NCI-H2196 treated with DMSO at 0.1 percent for 48 hours (cell line): Measurements from ENCODE around the gene KCTD6.

Experiments used
- DNase-seq: peaks from one replicate; lab custom pipeline; 2025; ENCODE audit not compliant: unreplicated experiment; lab: John Stamatoyannopoulos, UW

KCTD6 gene

GRCh38 chr3:58491506-58492402 is at the start of gene KCTD6:
KCTD6 (plus strand) TSS chr3:58492096; CDS start chr3:58498756, 6,660 bp downstream.
- DNase-seq = peak; percentile 44

DNA sequence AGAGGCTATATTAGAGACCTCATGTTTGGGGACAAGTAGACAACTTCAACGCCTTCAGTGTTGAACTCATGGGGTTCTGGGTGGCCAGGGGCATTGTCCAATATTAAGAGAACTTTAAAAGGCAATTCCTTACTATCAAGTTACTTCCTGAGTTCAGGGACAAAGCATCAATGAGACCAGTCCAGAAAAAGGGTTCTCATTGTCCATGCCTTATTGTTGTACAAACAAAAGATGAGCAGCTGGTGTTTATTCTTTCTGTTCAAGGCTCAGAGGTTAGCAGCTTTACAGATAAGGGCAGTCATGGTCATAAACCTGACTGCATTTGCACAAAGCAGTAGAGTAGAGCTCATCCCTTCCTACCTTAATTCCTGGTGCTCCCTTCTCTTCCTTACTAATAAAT is 39.7 kb upstream of the KCTD6 start:
- DNase-seq = peak; percentile 13

GRCh38 chr3:58459160-58459559 is 32.7 kb upstream of the KCTD6 start:
- no peak for DNase-seq

DNA sequence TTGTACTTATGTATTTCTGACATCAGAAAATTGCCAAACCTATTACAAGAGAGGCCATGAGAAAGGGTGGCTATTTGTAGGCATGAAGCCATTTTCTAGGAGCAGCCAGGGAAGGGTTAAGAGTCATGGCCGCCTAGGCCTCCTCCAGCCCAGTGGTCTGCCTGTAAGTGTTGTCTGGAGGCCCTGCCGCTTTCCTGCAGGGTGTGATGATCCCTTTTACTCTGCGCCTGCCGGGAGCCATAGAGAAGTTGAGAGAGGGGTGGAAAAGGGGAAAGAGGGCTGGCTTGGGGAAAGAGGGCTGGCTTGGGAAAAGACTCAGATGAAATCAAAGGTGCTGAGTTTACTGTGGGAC is 29.1 kb upstream of the KCTD6 start:
- DNase-seq = no peak

DNA sequence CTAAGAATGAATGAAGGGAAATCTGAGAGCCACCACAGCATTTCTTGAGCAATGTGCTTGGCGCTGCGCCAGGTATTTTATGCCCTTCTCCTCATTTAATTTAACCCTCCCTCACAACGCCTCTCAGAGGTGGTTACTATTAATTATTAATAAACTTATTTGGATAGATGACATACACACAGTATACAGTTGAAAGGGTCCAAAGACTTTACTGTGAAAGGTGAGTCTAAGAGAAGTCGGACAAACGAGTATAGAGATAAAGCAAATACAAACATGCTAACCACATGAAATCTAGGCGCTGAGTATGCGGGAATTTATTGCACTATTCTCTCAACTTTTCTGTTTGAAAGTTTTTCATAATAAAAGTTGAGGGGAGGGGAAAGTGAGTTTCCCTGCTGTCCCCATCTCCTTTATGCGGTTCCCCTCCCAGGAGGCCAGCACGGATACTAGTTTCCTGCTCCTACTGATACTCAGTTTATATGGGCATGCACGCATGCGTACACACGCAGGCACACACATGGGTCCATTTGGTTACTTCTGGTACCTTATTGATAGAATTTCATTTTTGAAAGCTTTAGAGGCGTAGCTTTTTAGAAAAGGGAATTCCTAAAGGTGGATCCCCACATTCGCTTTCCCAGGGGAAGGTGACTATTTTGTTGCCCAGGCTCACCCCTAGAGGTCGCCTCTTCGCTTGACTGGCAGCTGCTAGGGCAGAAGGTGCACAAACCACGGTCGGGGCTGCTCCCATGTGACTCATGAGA is 28.5 kb upstream of the KCTD6 start:
- DNase-seq = peak; percentile 21

DNA sequence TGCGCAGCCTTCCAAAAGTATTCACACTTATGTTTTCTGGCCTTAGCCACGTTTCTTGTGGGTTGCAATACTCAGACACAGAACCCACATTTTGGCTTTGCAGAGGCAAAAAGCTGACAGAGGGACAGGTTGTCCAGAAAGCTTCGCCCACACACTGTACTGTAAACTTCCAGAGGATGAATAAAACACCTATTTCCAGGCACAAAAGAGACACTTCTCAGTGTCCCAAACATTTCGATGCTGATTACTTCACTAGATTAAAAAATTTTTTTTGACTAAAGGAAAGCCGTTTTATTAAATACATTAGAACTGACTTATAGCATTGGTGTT is 28.0 kb upstream of the KCTD6 start:
- no peak for DNase-seq

DNA sequence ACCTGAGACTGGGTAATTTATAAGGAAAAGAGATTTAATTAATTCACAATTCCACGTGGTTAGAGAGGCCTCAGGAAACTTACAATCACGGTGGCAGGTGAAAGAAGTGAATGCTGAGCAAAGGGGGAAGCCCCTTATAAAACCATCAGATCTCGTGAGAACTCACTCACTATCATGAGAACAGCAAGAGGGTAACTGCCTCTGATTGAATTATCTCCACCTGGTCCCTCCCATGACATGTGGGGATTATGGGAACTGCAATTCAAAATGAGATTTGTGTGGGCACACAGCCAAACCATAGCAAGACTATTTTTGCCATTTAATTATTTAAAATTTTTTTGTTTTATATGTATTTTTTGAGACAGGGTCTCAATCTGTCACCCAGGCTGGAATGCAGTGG is 27.0 kb upstream of the KCTD6 start:
- DNase-seq = no peak

- DNase-seq = no peak
Measured at GRCh38 chr3:58466899-58467563, 24.9 kb upstream of the KCTD6 start.

DNA sequence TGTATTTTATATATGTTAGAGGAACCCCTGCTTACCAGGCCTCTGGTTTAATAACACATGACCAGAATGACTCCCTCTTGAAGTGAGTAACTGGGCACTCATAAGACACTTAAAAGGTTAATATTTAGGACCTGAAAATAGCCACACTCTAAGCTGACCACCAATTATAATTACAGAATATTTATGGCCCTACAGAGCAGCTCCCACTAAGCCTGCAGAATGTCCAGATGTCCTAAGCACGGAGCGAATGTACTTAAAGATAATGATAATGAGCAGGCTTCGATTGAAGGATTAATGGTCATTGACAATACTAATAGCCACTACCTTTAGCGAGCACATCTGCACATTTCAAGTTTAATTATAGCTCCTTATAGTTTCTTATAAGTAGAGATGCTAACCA is 22.8 kb upstream of the KCTD6 start:
- no peak for DNase-seq

DNA sequence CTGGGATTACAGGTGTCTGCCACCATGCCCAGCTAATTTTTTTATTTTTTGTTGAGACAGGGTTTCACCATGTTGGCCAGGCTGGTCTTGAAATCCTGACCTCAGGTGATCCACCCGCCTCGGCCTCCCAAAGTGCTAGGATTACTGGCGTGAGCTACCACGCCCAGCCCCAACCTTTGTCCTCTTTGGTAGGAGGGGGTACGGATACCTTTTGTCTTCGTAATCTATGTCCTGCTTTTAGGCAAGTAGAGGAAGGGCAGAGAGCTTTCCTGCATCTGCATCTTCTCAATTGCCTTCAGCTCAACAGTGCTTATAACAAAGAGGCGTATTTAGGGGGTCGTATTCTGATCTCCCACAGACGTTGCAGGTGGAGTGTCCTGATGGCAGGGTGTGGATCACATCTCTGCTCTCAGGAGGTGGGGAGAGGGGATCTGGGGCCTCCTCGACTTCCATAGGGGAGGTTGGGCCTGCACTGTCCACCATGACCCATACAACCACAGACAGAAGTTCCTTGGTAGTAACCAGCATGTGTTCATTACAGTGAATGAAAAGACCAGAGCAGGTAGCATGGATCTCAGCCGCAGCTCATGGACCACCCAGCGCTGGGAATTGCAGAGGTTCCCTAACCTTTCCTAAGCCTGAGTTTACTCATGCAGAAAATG is 21.4 kb upstream of the KCTD6 start:
- no peak for DNase-seq

- peak; percentile 38 for DNase-seq
Measured at GRCh38 chr3:58471025-58471887, 20.6 kb upstream of the KCTD6 start.

GRCh38 chr3:58473275-58473674 is 18.6 kb upstream of the KCTD6 start:
- DNase-seq = no peak

DNA sequence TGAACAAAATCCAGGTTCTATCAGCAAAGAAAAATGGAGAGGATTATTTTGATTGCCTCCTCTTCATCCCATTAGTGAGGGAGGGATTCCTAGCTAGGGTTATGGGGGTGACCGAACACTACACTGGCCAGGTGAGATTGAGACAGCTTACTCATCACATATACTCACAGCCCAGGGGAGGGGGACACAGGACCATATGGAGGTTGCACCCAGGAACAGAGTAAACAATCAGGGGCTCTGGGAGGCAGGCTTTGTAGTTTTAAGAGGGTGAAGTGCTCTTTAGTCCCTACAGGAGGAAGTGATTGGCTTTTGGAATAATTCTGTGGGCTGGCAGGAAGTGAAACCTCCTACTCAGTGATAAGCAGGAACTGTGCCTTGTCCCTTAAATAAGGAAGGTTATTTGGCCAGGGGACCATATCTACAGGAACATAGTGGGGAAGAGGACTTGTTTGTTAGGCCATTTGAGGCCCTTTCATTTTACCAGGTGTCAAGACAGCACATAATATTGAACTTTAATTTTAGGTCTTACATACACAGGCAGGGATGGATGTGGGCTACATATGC is 17.5 kb upstream of the KCTD6 start:
- DNase-seq = no peak

GRCh38 chr3:58474967-58475578 is 16.8 kb upstream of the KCTD6 start:
- DNase-seq = no peak

- DNase-seq = no peak
Measured at GRCh38 chr3:58478781-58479180, 13.1 kb upstream of the KCTD6 start.

GRCh38 chr3:58480309-58480708 is 11.6 kb upstream of the KCTD6 start:
- DNase-seq = no peak

DNA sequence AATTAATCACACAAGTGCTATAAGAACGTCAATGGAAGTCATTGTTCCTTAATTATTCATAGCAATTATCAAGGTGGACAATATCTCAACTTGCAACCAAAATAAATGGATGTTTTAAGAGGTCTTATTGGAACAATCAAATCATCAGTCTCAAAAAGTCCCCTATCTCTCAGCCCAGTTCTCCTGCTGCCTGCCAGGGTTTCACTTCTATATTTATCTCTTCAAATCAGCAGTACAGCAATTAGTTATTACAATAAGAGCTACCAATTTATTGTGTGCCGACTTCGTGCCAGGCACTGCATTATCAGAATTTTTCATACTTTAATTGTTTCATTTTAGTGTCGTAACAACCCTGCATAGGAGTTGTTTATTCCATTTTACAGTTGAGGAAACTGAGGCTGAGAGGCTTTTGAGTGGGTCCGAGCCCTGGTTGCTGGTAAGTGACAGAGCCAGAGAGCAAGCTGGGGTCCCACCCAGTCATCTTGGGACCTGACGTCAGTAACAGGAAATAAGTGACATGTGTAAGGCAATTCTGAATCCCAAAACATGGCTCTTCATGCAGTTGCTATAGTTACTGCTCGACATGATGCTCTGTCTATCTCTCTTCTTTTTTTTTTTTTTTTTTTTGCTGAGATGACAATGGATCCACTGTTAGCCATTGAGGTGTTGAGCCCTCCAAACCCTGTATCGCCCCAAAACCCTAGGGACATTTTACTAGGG is 8.8 kb upstream of the KCTD6 start:
- no peak for DNase-seq

DNA sequence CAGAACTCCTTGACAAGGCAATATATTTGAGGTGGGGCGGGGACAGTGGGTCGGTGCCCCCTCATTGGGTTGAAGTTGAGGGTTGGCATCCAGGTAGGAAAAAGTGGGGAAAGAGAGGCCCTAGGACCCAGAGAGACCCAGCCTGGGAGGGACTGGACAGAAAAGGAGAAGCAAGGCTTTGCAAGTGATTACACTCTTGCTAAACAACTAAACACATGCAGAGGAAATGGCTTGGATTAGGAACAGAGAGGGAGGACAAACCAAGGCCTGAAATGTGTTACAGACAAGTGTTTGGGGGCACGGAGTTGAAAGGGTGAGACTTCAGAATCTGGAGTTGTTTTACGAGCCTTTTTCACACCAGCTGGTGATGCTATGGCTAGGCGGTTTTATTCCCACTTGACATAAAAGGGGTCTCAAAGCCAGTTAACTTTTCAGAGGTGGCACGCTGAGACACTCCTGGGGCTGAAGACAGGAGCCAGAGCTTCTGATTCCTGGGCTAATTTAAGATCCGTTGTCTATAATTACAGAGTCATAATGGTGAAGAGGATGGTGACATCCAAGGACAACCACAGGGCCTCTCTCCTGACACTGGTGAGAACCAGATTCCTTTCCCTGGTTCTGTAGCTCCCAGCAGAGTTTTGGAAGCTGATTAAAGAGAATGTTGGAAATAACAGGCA is 7.7 kb upstream of the KCTD6 start:
- DNase-seq = no peak

- no peak for DNase-seq
Measured at GRCh38 chr3:58484722-58485069, 7.2 kb upstream of the KCTD6 start.
